Body of pancreas (tissue), 4 donors: ENCODE data around the gene CXCL6.

Source experiments
- POLR2A ChIP-seq, 3 donors: fragments of 450-650 bp; IDR thresholded peaks; one replicate each; pipeline ENCODE4 v1.6.1; 2016; ENCODE audit warnings: antibody characterized with exemption in 3 of 3, mild to moderate bottlenecking in 2 of 3
- TF ChIP-seq, protein P1 (sequence below), 7 experiments: fragments of 450-650 bp in 4 of 7; fragments of 200-600 bp in 3 of 7; sonication (generic) in 3 of 7; IDR thresholded peaks; one replicate each; pipeline ENCODE4 v1.5.1; 2016 to 2019; ENCODE audit warnings: antibody characterized with exemption in 7 of 7

DNA sequence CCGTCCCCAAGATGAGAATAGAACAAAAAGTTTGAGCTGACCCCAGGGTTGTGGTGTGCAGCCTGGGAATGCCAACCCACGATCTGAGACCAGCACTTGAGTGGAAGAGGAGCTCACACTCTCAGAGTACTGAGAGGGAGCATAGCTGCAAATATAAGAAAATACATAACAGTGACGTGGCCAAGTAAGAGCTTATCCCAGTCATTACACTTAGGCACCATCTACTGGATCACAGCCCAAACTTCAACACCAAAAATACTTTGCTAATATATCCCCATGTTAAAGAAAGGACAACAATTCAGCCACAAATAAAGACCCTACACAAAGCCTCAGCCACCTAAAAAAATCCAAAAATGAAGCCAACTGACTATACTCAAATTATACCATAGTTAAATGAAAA, 33.3 kb upstream of the CXCL6 start:
- TF ChIP-seq, protein P1, sequence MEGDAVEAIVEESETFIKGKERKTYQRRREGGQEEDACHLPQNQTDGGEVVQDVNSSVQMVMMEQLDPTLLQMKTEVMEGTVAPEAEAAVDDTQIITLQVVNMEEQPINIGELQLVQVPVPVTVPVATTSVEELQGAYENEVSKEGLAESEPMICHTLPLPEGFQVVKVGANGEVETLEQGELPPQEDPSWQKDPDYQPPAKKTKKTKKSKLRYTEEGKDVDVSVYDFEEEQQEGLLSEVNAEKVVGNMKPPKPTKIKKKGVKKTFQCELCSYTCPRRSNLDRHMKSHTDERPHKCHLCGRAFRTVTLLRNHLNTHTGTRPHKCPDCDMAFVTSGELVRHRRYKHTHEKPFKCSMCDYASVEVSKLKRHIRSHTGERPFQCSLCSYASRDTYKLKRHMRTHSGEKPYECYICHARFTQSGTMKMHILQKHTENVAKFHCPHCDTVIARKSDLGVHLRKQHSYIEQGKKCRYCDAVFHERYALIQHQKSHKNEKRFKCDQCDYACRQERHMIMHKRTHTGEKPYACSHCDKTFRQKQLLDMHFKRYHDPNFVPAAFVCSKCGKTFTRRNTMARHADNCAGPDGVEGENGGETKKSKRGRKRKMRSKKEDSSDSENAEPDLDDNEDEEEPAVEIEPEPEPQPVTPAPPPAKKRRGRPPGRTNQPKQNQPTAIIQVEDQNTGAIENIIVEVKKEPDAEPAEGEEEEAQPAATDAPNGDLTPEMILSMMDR (IDR thresholded peaks at IDR 0.05), result no peak
- no peak for TF ChIP-seq POLR2A (IDR thresholded peaks at IDR 0.05)
